ENCODE measurements around the gene SH3RF2. TPM values are rescaled to one million over a fixed set of nuclear protein-coding genes. Genes with fewer than 3 reads are reported as not detected.
"Not testable (repeated sequence)": the region's sequence is repeated elsewhere in the genome, so short reads cannot be mapped to it uniquely, and the experiment has no call there.

Gene SH3RF2
- total RNA-seq, 4 donors from 2014 or later = 0.65 to 4.2 (median 2.1) TPM

- ATAC-seq (ENCODE audit: low FRiP score) = no peak
- no peak for TF ChIP-seq CTCF (IDR thresholded peaks at IDR 0.05)
Observed at GRCh38 chr5:146105477-146105876, 169.1 kb downstream of the SH3RF2 start, which contains the start of gene PLAC8L1. TSS of gene PLAC8L1 (minus strand) at chr5:146105577. CDS start at chr5:146104311, 1,266 bp downstream.

GRCh38 chr5:146107901-146108300 is 171.5 kb downstream of the SH3RF2 start:
- ATAC-seq (ENCODE audit: low FRiP score) = no peak

More at GRCh38 chr5:146105477-146105876, 169.1 kb downstream of the SH3RF2 start, which contains the start of gene PLAC8L1:
- no peak for DNase-seq (ENCODE audit: low spot score)

GRCh38 chr5:146108870-146109269 is 172.5 kb downstream of the SH3RF2 start:
- DNase-seq (ENCODE audit: low spot score); ATAC-seq (ENCODE audit: low FRiP score): not testable (repeated sequence)

More at GRCh38 chr5:146107901-146108300, 171.5 kb downstream of the SH3RF2 start:
- no peak for TF ChIP-seq CTCF (IDR thresholded peaks at IDR 0.05)
- no peak for DNase-seq (ENCODE audit: low spot score)

GRCh38 chr5:146109379-146109778 is 173.0 kb downstream of the SH3RF2 start:
- no peak for ATAC-seq (ENCODE audit: low FRiP score)
- no peak for TF ChIP-seq CTCF (IDR thresholded peaks at IDR 0.05)
- DNase-seq (ENCODE audit: low spot score) = no peak

GRCh38 chr5:146111409-146111808 is 175.0 kb downstream of the SH3RF2 start:
- ATAC-seq (ENCODE audit: low FRiP score) = no peak
- DNase-seq (ENCODE audit: low spot score) = no peak
- no peak for TF ChIP-seq CTCF (IDR thresholded peaks at IDR 0.05)

GRCh38 chr5:146112476-146112875 is 176.1 kb downstream of the SH3RF2 start:
- DNase-seq (ENCODE audit: low spot score) = no peak
- no peak for ATAC-seq (ENCODE audit: low FRiP score)
- TF ChIP-seq CTCF (IDR thresholded peaks at IDR 0.05) = no peak

Other genes with a start within 250 kb of the SH3RF2 start
- 10 to 100 TPM in 3 of 4 donors, 1 to 10 TPM in 1; 6.5 to 24.1 (median 12.7) TPM for gene PRELID2, start 101.2 kb upstream of the SH3RF2 start, total RNA-seq
- not detected for gene GRXCR2, start 63.6 kb upstream of the SH3RF2 start, total RNA-seq
- gene PLAC8L1, start 169.0 kb downstream of the SH3RF2 start, total RNA-seq = not detected
- gene LARS1, start 246.1 kb downstream of the SH3RF2 start, total RNA-seq = 10 to 100 TPM; 62.7 to 92.2 (median 83.9) TPM